Right forelimb (tissue), 1 donor: ENCODE measurements around the gene CCDC116.
"Not testable (repeated sequence)": the region's sequence is repeated elsewhere in the genome, so short reads cannot be mapped to it uniquely, and the experiment has no call there.

Experiments used
- DNase-seq: peaks from one replicate; pipeline ENCODE4 v3.0.0-alpha.2; 2018

The CCDC116 gene, protein sequence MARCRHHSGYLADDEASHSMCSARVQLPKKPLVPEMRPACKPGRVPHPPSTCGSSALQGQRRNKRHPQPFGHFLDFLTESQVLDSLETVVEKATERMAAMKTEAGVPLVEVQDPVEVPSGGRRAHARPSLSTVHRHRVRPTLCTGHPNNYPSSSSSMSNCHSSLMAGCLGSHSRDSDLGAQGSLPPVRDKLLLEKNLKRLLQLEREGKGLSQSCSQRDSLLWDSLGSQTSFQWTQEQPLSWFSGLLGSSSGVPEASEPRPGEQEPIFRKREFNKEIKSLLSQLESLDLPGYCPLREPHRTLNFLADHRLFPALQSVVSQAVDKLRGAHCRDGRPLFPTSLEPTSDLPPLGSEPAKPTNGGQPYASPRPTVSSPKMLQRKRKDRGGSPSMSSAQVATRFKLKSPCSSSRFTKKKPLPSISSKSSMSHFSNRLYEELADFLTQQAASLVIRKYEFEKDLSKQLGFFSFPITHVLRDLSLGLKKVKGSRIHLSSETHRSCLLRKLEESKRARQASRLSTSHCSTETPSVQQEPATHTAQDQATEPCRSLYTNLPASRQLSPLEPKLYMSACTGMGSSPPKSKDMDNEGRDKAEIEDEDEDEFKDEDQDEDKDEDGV

DNA sequence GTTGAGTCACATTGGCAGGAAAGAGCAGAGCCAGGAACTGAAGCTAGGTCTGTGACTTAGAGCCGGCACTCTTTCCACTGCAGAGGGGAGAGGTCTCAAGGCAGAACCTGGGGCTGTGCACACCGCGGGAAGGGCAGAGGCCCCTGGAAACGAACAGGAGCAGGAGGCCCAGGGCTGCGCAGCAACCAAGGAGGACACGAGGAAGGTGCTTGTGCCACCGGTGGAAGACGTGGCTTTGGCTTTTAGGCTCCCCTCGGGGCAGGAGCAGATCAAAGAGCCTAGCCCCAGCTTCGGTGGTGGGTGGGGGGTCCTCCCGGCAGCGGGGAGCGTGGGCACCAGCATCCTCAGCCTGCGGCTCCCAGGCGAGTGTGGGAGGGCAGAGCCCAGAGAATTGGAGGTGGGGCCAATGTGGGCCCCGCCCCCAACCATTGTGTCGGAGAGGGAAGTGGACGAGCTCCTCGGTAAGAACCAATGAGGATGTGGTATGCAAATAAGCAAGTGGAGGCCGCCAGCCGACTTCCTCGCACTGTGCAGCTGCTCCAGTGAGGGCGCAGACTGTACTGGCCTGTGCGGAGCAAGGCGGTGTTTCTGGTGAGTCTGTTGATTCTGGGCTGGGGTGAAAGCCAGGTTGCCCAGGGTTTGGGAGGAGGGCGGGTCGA is at the start of gene CCDC116:
TSS of gene CCDC116 (plus strand) at position 524 of the 659 bp plus-strand sequence. CDS start 422 bp downstream, outside the sequence.
- DNase-seq, result no peak

DNA sequence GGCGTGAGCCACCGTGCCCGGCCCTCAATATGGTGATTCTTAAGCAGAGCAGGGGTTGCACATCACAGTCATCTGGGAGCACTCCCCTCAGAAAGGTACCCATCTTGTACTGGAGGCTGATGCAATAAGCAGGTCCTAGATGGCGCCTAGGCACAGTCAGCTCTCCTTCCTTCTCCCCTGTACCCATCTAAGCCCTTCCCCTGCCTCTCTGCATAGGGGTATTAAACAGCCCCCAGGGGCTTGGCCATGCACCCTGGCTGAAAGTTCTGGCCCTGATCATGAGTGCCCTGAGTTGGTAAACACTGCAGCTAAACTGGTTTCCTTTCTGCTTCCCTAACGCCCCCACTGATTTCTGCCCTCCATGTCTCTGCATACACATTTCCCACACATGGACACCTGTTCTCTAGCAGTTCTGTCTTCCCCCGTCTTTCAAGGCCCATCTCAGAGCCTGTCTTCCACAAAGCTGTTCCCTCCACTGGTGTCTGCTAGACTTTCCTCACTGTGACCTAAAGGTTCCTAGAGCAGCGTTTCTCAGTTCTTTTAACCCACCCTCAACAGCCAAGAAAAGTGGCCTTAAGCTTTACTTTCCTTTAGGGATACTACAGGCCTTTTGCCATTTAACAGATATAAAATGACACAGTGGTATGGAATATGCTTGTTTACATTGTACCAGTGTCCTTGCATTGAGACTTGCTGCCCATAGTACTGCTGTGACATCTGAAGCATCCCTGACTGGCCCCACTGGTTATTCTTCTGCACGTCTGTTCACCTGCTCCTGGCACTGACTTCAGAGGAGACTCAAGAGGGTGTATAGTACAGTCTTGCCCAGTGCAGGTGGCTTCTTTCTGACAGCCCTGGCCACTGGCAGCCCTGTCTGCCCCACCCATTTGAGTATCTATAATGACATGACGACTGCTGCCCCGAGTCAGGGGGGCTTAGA is 49.5 kb upstream of the CCDC116 start:
- DNase-seq, result no peak

DNA sequence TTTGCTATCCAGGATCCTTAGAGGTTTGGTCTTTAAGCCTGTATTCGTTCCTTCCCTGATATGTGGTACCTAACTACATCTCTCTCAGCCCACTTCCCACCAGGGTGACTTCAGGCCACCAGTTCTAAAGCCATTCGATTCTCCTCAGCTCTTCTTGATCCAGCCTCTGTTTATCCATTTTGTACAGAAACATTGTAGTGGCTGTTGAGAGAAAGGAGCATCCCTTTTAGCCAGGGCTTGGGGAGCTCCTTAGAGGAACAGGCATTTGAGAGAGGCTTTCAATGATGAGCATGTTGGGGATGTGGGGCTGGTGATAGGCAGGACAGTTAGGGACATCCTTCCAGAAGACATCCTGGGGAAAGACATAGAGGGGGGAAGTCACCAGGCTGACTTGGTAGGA is 47.2 kb upstream of the CCDC116 start:
- DNase-seq, result no peak

DNA sequence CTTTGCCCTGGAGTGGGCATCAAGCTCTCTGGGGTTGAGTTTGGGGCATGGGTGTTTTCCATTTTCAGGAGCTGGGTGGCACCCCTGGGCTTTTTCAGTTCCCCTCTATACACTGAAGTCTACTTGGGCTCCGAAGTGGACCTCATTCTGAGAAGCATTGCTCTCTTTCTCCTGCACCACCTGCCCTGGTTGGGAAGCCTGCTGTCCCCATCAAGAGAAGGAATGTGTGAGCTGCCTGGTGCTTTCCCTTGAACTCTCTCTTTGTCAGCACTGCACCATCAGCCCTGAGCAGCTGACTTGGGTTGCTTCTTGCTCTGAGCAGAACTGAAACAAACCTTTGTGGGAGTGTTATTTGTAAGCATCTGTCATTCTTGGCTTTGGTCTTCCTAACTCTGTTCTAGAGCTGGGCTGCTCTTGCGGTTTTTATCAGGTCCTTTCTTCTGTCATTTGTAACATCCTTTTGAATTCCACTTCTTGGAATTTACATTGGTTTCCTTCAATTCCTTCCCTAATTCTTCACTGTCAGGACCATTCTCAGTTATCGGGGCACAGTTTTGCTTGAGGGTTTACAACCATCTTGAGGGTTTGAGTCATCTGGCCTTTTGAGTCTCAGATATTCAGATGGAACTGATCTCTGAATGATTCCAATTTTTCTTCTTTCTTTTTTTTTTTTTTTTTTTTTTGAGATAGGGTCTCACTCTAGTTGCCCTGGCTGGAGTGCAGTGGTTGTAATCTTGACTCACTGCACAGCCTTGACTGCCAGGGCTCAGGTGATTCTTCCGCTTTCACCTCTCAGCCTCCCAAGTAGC is 44.6 kb upstream of the CCDC116 start:
- DNase-seq, result no peak

DNA sequence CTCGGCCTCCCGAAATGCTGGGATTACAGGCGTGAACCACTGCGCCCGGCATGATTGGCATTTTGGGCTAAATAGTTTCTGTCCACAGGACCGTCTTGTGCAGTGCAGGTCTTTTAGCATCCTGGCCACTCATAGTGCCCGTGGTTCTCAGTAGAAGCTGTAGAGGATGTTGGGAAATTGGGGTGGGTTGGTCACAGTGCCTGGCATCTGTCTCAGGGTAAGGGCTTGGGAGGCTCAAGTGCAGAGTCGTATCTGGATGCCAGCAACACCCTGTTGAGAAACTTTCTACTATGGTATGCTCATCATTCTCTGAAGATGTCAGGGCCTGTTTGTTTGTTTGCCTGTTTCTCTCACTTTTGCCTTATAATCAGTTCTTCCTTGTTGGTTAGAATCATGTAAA is 43.2 kb upstream of the CCDC116 start:
- DNase-seq, result no peak

- no peak for DNase-seq
These were observed 41.5 kb upstream of the CCDC116 start for GRCh38 chr22:21590809-21591641.

- DNase-seq, result no peak
These were observed 40.9 kb upstream of the CCDC116 start for GRCh38 chr22:21591695-21592094.

DNA sequence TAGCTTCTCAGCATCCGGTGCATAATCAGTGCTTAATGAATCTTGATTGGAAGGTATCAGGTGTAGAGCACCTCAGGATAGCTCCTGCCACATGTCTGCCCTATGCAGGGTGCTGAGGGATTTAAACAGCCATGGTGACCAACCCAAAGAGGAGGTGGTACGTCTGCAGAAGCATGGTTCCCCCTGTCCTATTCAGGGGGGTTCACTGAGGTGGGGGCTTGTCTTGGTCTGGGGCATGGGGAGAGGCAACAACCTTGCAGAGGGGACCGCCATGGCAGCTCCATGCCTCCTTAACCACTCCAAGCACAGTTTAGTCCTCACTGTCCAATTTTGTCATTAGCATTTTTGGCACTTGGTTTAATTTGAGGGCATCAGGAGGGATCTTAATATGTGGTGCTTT is 40.1 kb upstream of the CCDC116 start:
- DNase-seq, result no peak

DNA sequence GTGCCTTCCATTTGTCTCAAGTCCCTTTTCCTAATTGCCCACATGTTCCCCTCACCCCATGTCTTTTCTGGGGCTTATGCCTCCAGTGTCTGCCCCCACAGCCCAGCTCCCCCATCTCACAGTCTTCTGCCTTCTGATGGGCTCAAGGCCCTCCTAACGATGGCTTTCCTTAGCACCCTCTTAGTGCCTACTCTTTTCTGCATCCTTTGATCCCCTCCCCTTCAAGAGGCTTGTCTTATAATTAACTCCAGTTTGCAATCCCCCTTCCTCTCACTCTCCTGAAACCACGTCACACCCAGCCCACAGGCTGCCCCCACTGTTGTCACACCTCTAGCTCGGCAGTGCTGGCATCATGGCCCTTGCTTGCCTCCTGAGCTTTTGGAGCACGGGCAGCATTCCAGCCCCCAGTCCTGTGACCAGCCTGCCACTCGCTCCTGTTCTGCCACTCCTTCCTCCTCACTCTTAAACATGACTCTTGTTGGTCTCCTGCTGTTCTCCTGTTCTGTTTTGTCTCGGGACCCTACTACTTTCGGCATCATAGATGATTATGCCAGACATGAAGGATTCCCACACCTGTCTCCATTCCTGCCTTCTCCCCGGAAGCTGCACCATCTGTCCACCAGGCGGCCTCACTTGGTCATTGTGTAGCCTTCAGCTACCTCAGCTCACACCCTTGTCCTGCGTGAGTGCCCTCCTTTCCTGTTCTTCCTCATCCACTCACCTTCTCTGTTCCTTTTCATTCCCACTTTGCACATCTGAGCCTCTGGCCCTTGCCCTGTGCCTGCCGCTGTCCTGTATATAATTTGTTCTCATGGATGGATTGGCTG is 38.9 kb upstream of the CCDC116 start:
- no peak for DNase-seq

- DNase-seq, result no peak
These were observed 37.6 kb upstream of the CCDC116 start for GRCh38 chr22:21594865-21595452.

DNA sequence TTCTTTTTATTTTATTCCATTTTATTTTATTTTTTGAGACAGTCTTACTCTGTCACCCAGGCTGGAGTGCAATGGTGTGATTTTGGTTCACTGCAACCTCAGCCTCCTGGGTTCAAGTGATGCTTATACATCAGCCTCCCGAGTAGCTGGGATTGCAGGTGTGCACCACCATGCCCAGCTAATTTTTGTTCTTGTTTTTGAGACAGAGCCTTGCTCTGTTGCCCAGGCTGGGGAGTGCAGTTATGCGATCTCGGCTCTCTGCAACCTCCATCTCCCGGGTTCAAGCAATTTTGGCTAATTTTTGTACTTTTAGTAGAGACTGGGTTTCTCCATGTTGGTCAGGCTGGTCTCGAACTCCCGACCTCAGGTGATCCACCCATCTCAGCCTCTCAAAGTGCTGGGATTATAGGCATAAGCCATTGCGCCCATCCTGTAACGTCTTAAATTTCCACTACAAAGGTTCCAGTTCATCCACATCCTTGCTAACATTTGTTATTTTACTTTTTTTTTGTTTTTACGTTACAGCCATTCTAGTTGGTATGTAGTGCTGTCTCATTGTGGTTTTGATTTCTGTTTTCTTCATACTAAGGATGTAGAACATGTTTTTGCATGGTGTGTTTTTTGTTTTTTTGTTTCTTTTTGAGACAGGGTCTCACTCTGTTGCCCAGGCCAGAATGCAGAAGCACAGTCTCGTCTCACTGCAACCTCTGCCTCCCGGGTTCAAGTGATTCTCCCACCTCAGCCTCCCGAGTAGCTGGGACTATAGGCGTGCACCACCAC is 36.0 kb upstream of the CCDC116 start:
- not testable (repeated sequence) for DNase-seq

DNA sequence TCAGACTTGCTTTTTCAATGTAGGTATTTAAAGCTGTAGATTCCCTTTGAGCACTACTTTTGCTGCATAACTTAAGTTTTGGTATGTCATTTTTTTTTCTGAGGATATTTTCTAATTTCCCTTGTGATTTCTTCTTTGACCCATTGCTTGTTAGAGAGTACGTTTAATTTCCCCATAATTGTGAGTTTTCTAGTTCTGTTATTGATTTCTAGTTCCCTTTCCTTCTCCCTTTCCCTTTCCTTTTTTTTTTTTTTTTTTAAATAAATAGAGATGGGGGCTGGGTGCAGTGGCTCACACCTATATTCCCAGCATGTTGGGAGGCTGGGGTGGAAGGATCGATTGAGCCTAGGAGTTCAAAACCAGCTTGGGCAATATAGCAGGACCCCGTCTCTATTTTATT is 34.3 kb upstream of the CCDC116 start:
- no peak for DNase-seq

DNA sequence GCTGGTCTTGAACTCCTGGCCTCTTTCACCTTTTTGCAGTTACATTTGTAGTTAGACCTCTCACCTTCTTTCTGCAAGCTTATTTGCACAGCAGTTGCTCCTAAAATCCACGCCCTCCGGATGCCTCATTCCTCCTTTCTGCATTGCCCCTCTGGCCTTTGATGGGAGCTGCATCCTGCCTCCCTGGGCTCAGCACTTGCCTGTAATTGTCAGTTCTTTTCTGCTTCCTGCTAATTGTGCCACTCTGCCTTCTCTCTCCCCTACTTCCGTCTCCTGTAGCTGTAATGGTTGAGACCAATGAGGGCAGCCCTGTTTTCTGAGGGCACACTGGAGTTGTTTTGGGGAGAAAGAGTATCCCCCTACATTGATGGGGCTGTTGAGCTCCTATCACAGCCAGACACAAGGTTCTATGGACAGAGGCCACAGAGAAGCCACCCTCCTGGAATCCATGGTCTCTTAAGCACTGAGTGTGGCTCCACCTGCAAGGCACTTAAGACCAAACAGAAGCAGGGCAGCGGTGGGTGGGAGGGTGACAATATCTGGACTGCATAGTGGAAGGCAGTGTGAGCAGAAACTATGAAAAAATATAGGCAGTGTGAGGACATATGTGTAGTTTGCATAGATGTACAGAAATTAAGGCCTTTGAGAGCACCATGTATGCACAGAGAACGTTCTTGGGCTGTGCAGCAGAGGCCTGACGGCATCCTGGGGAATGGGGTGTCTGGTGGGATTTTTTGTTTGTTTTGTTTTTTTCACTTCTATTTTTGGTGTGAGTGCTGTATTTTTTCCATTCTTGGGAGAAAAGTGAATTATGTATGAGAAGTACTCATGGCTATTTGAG is 33.3 kb upstream of the CCDC116 start:
- DNase-seq, result no peak

- no peak for DNase-seq
These were observed 30.0 kb upstream of the CCDC116 start for GRCh38 chr22:21602579-21602978.

DNA sequence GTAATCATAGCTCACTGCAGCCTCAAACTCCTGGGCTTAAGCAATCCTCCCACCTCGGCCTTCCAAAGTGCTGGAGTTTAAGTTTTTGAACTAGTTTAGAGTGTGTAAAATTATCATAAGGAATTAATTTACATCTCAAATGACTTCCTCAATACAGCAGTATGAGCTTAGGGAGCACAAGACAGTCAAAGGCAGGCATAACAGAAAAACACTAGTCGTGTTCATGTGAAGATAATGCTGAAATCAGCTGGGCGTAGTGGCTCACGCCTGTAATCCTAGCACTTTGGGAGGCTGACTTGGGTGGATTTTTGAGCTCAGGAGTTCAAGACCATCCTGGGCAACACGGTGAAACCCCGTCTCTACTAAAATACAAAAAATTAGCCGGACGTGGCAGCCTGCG is 28.6 kb upstream of the CCDC116 start:
- DNase-seq, result no peak

DNA sequence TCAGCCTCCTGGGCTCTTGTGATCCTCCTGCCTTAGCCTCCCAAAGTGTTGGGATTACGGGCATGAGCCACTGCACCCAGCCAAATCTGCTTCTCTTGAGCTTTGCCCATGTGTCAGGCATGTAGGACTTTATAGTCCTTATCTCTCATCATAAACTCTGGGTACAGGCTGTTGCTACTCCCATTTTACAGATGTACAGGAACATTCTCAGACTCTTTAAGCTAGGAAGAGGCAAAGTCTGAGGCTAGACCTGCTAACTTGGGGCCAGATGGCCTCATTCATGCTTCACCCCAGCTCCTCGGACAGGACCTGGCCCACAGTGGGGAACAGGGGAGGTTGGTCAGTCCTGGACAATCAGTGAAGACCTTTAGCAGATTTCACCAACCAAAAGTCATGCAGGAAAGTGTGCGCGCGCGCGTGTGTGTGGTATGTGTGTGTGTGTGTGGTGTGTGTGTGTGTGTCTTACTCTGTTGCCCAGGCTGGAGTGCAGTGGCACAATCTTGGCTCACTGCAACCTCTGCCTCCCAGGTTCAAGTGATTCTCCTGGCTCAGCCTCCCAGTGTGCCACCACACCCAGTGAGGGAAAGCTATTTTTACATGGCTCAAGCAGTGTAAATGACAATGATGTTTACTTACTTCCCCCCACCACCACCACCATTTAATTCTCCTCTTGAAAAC is 26.5 kb upstream of the CCDC116 start:
- DNase-seq, result no peak

GRCh38 chr22:21606775-21607174 is 25.8 kb upstream of the CCDC116 start:
- no peak for DNase-seq
